H1 (cell line): ENCODE data around the gene CNRIP1. TPM values are rescaled to one million over a fixed set of nuclear protein-coding genes. Genes with fewer than 3 reads are reported as not detected.

ENCODE experiments used
- CTCF ChIA-PET: fragments of 300-600 bp; sonication (Branson Sonifier 250); formaldehyde crosslinking; loops from one replicate; lab custom pipeline; 2021; ENCODE audit not compliant: partially characterized antibody; lab: Charles Lee
- POLR2A ChIA-PET: fragments of 300-600 bp; sonication (Branson Sonifier 250); formaldehyde crosslinking; loops from one replicate; lab custom pipeline; 2021; ENCODE audit warnings: inconsistent platforms; ENCODE audit not compliant: partially characterized antibody; lab: Charles Lee
- DNase-seq, 2 experiments: peaks; one replicate each; pipeline versions ENCODE4 v3.0.0 to v3.0.0-alpha.2; 2010 to 2022; ENCODE audit warnings: low spot score in 2 of 2, low read depth in 1 of 2, mixed read lengths in 1 of 2
- FAIRE-seq: peaks from 2 replicates; lab custom pipeline; 2011; peaks lifted over from hg19 to GRCh38; lab: Jason Lieb, UNC
- H2AFZ ChIP-seq: 2 replicates; pipeline ENCODE4 v1.8.1; 2012; ENCODE audit warnings: low read length, inconsistent platforms
- H2AK5ac ChIP-seq: 2 replicates; pipeline ENCODE4 v1.6.1; 2013; ENCODE audit warnings: low read depth, low read length
- H2BK120ac ChIP-seq: replicated peaks from 2 replicates; pipeline ENCODE3; 2013; ENCODE audit warnings: low read depth, low read length, inconsistent platforms
- H2BK12ac ChIP-seq: 2 replicates; pipeline ENCODE4 v1.6.1; 2013; ENCODE audit warnings: low read depth, low read length
- H2BK15ac ChIP-seq: 2 replicates; pipeline ENCODE4 v1.6.1; 2013; ENCODE audit warnings: low read length
- H2BK20ac ChIP-seq: 2 replicates; pipeline ENCODE4 v1.6.1; 2013; ENCODE audit warnings: low read length
- H2BK5ac ChIP-seq: 2 replicates; pipeline ENCODE4 v1.6.1; 2013; ENCODE audit warnings: low read depth, low read length
- H3K14ac ChIP-seq: 2 replicates; pipeline ENCODE4 v1.6.1; 2013; ENCODE audit warnings: inconsistent platforms; ENCODE audit not compliant: insufficient read length
- H3K18ac ChIP-seq: 2 replicates; pipeline ENCODE4 v1.6.1; 2013; ENCODE audit warnings: low read length; ENCODE audit errors: extremely low read depth
- H3K23ac ChIP-seq: 2 replicates; pipeline ENCODE4 v1.6.1; 2013; ENCODE audit warnings: inconsistent platforms; ENCODE audit not compliant: insufficient read length
- H3K23me2 ChIP-seq: 2 replicates; pipeline ENCODE4 v1.6.1; 2013; ENCODE audit warnings: low read depth, low read length
- H3K27ac ChIP-seq: 2 replicates; pipeline ENCODE4 v1.6.1; 2011; ENCODE audit warnings: low read depth, low read length, inconsistent platforms
- H3K27me3 ChIP-seq, 4 experiments: replicated peaks in 1 of 4; 1 replicate in 1 of 4; 2 replicates in 3 of 4; pipeline versions ENCODE4 v1.6.1 to v1.8.1; 2011 to 2013; ENCODE audit warnings: low read length in 3 of 4, mild to moderate bottlenecking in 3 of 4, inconsistent platforms in 2 of 4, mixed read lengths in 2 of 4, moderate library complexity in 1 of 4; ENCODE audit not compliant: control insufficient read depth in 3 of 4, insufficient read depth in 3 of 4; ENCODE audit errors: extremely low read depth in 1 of 4
- H3K36me3 ChIP-seq, 4 experiments: 2 replicates each; pipeline versions ENCODE4 v1.6.1 to v1.8.1; 2011 to 2013; ENCODE audit warnings: mild to moderate bottlenecking in 4 of 4, low read length in 3 of 4, moderate library complexity in 2 of 4, control low read depth in 1 of 4, inconsistent platforms in 1 of 4; ENCODE audit not compliant: insufficient read depth in 4 of 4, control insufficient read depth in 2 of 4
- H3K4ac ChIP-seq: replicated peaks from 2 replicates; pipeline ENCODE3; 2013; ENCODE audit warnings: low read length, low read depth, mixed read lengths, inconsistent platforms; ENCODE audit not compliant: insufficient read length
- H3K4me1 ChIP-seq, 4 experiments: replicated peaks in 1 of 4; 1 replicate in 1 of 4; 2 replicates in 3 of 4; pipeline versions ENCODE4 v1.6.1 to v1.8.1; 2011 to 2013; ENCODE audit warnings: low read length in 3 of 4, inconsistent platforms in 2 of 4, mixed read lengths in 1 of 4; ENCODE audit not compliant: insufficient read depth in 4 of 4, control insufficient read depth in 3 of 4
- H3K4me2 ChIP-seq, 2 experiments: 2 replicates each; pipeline versions ENCODE4 v1.6.1 to v1.8.1; 2011 to 2013; ENCODE audit warnings: low read depth in 2 of 2, low read length in 2 of 2, control low read depth in 1 of 2, inconsistent platforms in 1 of 2, mild to moderate bottlenecking in 1 of 2; ENCODE audit not compliant: insufficient read depth in 1 of 2
- H3K4me3 ChIP-seq, 4 experiments: fragments of 200-600, 300-600 bp in 1 of 4; sonication (generic), shearing (Covaris generic), sonication (Bioruptor Twin) in 1 of 4; 2 replicates each; pipeline versions ENCODE4 v1.5.1 to v1.8.1; 2011 to 2016; ENCODE audit warnings: low read length in 4 of 4, low read depth in 3 of 4, control low read depth in 2 of 4, inconsistent platforms in 2 of 4, mild to moderate bottlenecking in 2 of 4, mixed read lengths in 1 of 4, moderate library complexity in 1 of 4; ENCODE audit not compliant: insufficient read depth in 2 of 4; ENCODE audit errors: extremely low read depth in 1 of 4
- H3K56ac ChIP-seq: replicated peaks from 2 replicates; pipeline ENCODE3; 2013; ENCODE audit warnings: low read depth, mild to moderate bottlenecking, mixed read lengths, low read length, inconsistent platforms; ENCODE audit not compliant: insufficient read length
- H3K79me1 ChIP-seq: 2 replicates; pipeline ENCODE4 v1.6.1; 2013; ENCODE audit warnings: low read depth, low read length, control low read depth
- H3K79me2 ChIP-seq, 2 experiments: 2 replicates each; pipeline versions ENCODE4 v1.6.1 to v1.8.1; 2012 to 2013; ENCODE audit warnings: low read length in 2 of 2, mild to moderate bottlenecking in 2 of 2, inconsistent platforms in 1 of 2; ENCODE audit not compliant: insufficient read depth in 2 of 2, control insufficient read depth in 1 of 2
- H3K9ac ChIP-seq, 4 experiments: replicated peaks in 1 of 4; 1 replicate in 1 of 4; 2 replicates in 3 of 4; pipeline versions ENCODE4 v1.6.1 to v1.8.1; 2011 to 2013; ENCODE audit warnings: low read depth in 3 of 4, low read length in 3 of 4, control low read depth in 2 of 4, mild to moderate bottlenecking in 2 of 4, moderate library complexity in 2 of 4, inconsistent platforms in 1 of 4; ENCODE audit errors: extremely low read depth in 1 of 4
- H3K9me3 ChIP-seq, 2 experiments: 2 replicates each; pipeline versions ENCODE4 v1.6.1 to v1.8.1; 2012 to 2013; ENCODE audit warnings: mild to moderate bottlenecking in 2 of 2, moderate library complexity in 2 of 2, control low read depth in 1 of 2, inconsistent platforms in 1 of 2, low read depth in 1 of 2, low read length in 1 of 2, mixed read lengths in 1 of 2; ENCODE audit not compliant: insufficient read depth in 2 of 2
- H4K20me1 ChIP-seq, 2 experiments: replicated peaks in 1 of 2; 2 replicates each; pipeline versions ENCODE3 to v1.8.1; 2011 to 2013; ENCODE audit warnings: inconsistent platforms in 2 of 2, low read length in 2 of 2, mild to moderate bottlenecking in 1 of 2; ENCODE audit not compliant: insufficient read depth in 2 of 2, control insufficient read depth in 1 of 2
- H4K5ac ChIP-seq: 2 replicates; pipeline ENCODE4 v1.6.1; 2013; ENCODE audit warnings: low read length, low read depth, mixed read lengths, inconsistent platforms; ENCODE audit not compliant: insufficient read length
- H4K8ac ChIP-seq: 2 replicates; pipeline ENCODE4 v1.8.0; 2013; ENCODE audit warnings: mild to moderate bottlenecking, moderate library complexity, low read length, inconsistent platforms; ENCODE audit not compliant: insufficient read depth; ENCODE audit errors: extremely low read depth
- H4K91ac ChIP-seq: replicated peaks from 2 replicates; pipeline ENCODE3; 2013; ENCODE audit warnings: low read length, mixed read lengths, inconsistent platforms; ENCODE audit not compliant: insufficient read length
- RAD21 ChIP-seq, 2 experiments: IDR thresholded peaks in 1 of 2; conservative IDR thresholded peaks in 1 of 2; 2 replicates each; pipeline ENCODE4 v1.6.1; 2011; ENCODE audit warnings: low read depth in 2 of 2, low read length in 2 of 2, improper control_type of control experiment in 1 of 2, inconsistent platforms in 1 of 2, mild to moderate bottlenecking in 1 of 2, moderate library complexity in 1 of 2
- RBBP5 ChIP-seq: IDR thresholded peaks from 2 replicates; pipeline ENCODE4 v1.7.1; 2012; ENCODE audit warnings: low read depth, mild to moderate bottlenecking, inconsistent platforms, low read length, moderate library complexity, borderline replicate concordance
- RXRA ChIP-seq: IDR thresholded peaks from 2 replicates; pipeline ENCODE4 v1.6.1; 2011; ENCODE audit warnings: low read depth, mild to moderate bottlenecking, low read length, moderate library complexity; ENCODE audit not compliant: insufficient read depth
- WGBS, 2 experiments: shearing (Covaris generic) in 1 of 2; methylation state at CpG; one replicate each; pipeline versions ENCODE4 v1.1.6 to v1.1.7; 2013 to 2015; ENCODE audit warnings: low lambda C conversion rate in 2 of 2, mixed read lengths in 2 of 2, inconsistent platforms in 1 of 2, low coverage in 1 of 2, missing lambda C conversion rate in 1 of 2; ENCODE audit not compliant: insufficient replicate concordance in 2 of 2, insufficient coverage in 1 of 2, insufficient read length in 1 of 2; ENCODE audit errors: extremely low coverage in 1 of 2, missing lambda C conversion rate in 1 of 2; 5-methylcytosine and 5-hydroxymethylcytosine counted together
- polyA plus RNA-seq, 7 experiments: library from polyadenylated mRNA; depleted of rRNA in 3 of 7; stranded (reverse) in 5 of 7; unstranded in 2 of 7; fragments of >200 nt in 5 of 7; fragments of 200-250 nt in 2 of 7; gene quantifications; 1 replicate in 5 of 7; 2 replicates in 1 of 7; 4 replicates in 1 of 7; pipeline versions ENCODE4 v1.2.1 to v1.2.3, GENCODE V29; 2011 to 2013; ENCODE audit warnings: missing spikeins in 2 of 7, mixed read lengths in 2 of 7
- total RNA-seq: library from RNA; stranded (reverse); fragmentation: NEBNext Ultra II Directional; extraction: Animal tissue kit (Norgen Biotek cat#: 25700); gene quantifications from 2 replicates; pipeline ENCODE4 v1.2.1, GENCODE V29; 2021

Gene CNRIP1
- total and polyA plus RNA-seq, 2 of the 8 experiments (the other 6 are each of a cell fraction or from before 2014, with no cell fraction given): 4.6 to 7.0 TPM

DNA sequence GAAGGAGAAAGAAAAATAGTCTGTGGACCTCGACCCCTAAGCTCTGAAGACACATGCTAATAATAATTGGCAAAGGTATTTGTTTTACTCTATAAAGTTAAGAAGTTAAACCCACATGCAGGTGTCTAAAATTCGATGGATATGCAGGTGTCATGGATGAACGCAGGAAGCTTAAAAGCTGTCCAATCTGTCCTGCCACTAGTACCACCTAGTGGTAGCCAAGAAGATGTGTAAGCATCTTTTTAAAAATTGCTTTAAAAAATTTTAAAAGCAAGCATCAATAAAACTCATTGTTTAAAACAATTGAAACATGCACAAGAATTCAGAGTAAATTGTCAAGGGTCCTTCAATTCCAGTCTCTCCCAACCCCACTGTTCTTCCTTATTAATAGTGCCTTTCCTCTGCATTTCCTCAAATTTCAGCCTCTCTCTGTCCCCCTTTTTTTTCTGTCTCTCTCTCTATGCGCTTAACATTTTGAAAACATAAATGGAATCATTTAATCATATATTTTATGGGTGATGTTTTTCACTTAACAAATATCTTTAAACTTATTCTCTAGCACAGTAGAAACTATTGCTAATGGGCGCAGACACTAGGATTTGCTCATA is 36.8 kb downstream of the CNRIP1 start:
- Histone ChIP-seq H3K23ac (no peak overlapping the region), H3K23me2 (no peaks in the 10 kb centered on the region), H3K4me2 (no peak overlapping the region), H4K91ac (no peak overlapping the region), H4K20me1 (no peaks in the 10 kb centered on the region), H3K79me2 (no peaks in the 10 kb centered on the region), H3K79me1 (no peaks in the 10 kb centered on the region), H2BK12ac (no peak overlapping the region), H3K56ac (no peak overlapping the region), H3K18ac (no peak overlapping the region), H3K9me3 (no peaks in the 10 kb centered on the region), H2AK5ac (no peak overlapping the region), H3K4me1 (no peaks in the 10 kb centered on the region), H3K36me3 (no peaks in the 10 kb centered on the region), H3K4me3 (no peak overlapping the region), H2BK15ac (no peak overlapping the region), H3K27me3 (no peaks in the 10 kb centered on the region), H4K5ac (no peak overlapping the region), H2BK5ac (no peak overlapping the region), H2AFZ (no peak overlapping the region), H3K27ac (no peak overlapping the region), H4K8ac (no peak overlapping the region), H3K14ac (no peak overlapping the region), H2BK120ac (no peak overlapping the region), H3K9ac (no peak overlapping the region), H2BK20ac (no peak overlapping the region), H3K4ac (no peak overlapping the region)
- CTCF ChIA-PET: interaction anchor here (0.7 to 8.4 kb wide), 25 partner anchors 9 to 1224 kb away, joined by 3 to 108 read pairs (median 4); no protein-coding TSS in a partner anchor
- FAIRE-seq (peak; percentile 80), DNase-seq (no peak)
- 49% methylated on average over 5 of the region's 5 CpGs; no CpG with 5 or more reads in 1 of the 2 experiments for WGBS, 2 experiments
- POLR2A ChIA-PET: no interaction called here
- TF ChIP-seq RXRA: no peak
- no peak for TF ChIP-seq RBBP5
- TF ChIP-seq RAD21 (IDR thresholded peaks at IDR 0.05 in 1 of 2, conservative IDR thresholded peaks at IDR 0.05 in 1 of 2; ENCODE audit: low read depth in 2 of 2, low read length in 2 of 2): peak; percentile 66
